HG03103 (cell line): ENCODE data around the gene NYAP1.

ENCODE experiments used
- ATAC-seq: cut with Tn5 transposase; IDR thresholded peaks from one replicate; pipeline ENCODE4 v1.9.1; 2021; ENCODE audit warnings: low read depth; ENCODE audit not compliant: unreplicated experiment

The NYAP1 gene

GRCh38 chr7:100456562-100456961, 27.2 kb upstream of the NYAP1 start:
- no peak for ATAC-seq

DNA sequence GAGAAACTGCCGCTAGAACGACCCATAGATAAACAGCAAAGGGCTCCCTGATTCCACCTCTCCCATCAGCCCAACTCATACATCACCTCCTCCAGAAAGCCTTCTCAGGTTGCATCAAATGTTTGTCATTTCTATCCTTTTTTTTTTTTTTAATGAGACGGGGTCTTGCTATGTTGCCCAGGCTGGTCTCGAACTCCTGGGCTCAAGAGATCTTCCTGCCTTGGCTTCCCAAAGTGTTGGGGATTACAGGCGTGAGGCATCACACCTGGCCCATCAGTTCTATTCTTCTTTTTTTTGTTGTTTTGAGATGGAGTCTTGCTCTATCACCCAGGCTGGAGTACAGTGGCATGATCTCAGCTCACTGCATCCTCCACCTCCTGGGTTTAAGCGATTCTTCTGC, 26.7 kb upstream of the NYAP1 start:
- ATAC-seq, result no peak

DNA sequence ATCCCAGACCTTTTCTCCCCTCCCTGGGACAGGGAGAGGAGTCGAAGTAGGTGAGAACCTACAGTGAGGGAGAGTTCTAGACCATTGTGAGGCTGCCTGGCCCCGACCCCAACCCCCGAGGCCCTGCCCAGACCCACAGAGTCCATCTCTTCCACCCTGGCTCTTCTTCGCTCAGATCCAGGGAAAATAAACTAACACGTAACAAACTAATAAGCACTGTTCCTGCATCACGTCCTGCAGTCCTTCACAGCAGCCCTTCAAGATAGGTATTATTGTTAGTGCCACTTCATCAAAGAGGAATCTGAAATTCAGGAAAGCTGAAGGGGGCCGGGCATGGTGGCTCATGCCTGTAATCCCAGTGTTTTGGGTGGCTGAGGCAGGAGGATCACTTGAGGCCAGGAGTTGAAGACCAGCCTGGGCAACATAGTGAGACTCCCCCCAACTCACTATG, 19.5 kb upstream of the NYAP1 start, which contains the start of gene SPACDR:
SPACDR (minus strand) TSS at position 51 of the 451 bp plus-strand sequence. CDS start 235 bp downstream, outside the sequence.
- ATAC-seq, result no peak

DNA sequence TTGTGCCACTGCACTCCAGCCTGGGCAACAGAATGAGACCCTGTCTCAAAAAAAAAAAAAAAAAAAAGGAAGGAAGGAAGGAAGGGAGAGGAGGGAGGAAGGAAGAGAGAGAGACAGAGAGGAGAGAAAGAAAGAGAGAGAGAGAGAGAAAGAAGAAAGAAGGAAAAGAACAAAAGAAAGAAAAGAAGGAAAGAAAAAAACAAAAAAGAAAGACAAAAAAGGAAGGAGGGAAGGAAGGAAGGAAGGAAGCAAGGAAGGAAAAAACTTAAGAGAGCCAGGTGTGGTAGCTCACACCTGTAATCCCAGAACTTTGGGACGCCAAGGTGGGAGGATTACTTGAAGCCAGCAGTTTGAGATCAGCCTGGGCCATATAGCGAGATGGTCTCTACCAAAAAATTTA, 18.9 kb upstream of the NYAP1 start:
- no peak for ATAC-seq

- ATAC-seq, result no peak
Measured at GRCh38 chr7:100465299-100465698, 18.4 kb upstream of the NYAP1 start.

- ATAC-seq, result no peak
Measured at GRCh38 chr7:100465702-100466311, 17.9 kb upstream of the NYAP1 start.

DNA sequence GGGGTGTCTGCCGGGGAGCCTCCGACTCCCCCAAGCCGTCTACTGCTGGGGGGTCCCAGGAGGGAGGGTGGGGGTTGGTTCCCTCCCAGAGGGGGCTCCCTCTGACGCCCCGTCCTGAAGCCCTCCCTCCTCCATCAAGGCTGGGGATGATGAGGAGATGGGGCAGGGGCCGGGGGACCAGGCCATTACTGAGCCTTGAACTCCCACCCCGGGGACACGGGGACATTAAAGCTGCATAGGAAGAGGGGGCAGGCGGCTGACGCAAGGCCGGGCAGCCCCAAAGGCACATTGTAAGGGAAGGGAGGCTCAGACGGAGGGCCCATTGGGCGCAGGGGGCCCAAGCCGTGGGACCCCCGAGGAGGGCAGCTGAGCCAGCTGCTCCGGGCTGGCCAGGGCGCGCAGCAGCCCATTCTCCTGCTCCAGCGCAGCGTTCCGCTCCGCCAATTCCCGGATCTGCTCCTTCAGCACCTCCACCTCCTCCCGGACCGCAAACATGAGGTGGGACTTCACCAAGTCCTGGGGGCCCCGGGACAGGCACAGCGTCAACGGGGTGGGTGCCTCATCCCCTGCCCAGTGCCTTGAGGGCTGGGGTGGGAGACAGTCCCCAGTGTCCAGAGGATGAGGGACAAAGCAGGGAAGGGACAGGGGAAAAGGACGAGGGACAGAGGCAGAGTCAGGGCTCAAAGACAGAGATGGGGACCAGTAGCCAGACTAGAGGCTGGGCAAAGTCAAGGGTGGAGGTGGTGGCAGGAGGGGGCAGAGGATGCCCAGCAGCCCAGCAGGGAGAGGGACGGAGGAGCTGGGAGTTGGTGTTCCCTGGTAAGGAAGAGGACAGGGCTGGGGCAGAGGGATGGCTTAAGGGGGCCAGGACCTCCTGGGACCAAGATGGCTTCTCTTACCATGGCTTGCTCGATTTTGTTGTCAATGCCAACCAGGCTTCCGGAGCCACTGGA, 16.8 kb upstream of the NYAP1 start:
- ATAC-seq, result no peak

DNA sequence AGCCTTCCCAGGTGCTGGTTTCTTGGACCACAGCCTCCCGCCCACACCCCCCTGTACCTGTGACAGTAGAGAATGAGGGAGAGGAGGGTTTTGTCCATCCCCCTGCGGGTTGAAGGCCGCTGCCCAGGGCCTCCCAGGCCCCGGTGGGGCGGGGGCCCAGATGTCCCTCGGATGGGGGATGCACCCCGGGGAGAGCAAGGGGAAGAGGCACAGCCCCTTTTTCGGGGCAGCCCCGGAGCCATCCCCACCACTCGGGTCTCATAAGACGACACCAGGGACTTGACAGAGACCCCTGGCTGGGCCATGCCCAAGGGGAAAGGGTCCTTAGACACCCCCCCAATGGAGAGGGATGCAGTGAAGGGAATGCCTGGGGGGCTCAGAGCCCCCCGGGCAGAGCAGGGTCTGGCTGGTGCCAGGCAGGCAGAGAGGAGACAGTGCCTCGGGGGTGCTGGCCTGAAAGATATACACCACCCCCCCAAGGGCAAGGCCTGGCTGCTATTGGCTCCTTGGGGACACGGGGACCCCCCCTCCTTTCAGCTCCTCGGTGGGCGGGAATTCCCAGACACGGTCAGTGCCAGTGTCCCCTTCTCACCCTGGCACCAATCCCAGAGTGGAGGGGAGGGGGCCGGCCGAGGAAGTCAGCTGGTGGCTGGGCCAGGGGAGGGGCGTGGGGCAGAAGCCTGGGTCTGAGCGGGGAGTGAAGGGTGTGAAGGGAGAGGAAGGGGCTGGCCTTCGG, 15.9 kb upstream of the NYAP1 start:
- no peak for ATAC-seq

DNA sequence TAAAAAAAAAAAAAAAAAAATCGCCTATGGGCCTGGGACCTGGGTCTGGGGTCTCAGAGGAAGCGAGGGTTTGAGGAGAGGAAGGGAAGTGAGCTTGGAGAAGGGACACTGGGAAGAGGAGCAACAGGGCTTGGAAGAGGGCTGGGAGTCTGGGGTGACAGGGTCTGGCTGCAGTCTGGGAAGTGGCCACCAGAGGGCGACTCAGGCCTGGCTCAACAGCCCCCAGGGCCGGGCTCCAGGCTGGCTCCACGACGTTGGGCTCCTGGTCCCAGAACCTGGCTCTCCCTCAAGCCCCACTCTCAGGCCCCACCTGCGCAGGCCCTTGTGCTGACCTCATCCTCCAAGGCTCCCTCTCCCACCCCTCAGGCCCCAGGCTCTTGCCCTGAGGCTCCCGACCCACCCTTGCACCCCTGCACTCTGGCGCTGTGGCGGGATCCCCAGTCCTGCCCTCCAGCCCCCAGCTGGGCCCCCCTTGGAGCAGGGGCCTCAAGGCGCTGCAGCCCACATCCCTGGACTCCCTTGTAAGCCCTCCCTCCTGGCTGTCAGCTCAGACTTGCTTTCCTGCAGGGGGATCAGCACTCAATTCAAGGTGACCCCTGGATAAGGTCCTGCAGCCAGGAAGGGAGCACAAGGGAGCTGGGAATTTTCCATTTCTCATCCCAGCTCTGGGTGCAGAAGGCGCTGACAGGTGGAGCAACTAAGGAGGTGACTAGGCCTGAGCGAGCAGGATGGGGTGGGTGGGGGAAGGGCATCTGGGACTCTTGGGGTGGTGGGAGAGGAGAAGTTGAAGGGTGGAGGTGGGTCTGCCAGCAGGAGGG, 14.3 kb upstream of the NYAP1 start:
- ATAC-seq, result no peak

DNA sequence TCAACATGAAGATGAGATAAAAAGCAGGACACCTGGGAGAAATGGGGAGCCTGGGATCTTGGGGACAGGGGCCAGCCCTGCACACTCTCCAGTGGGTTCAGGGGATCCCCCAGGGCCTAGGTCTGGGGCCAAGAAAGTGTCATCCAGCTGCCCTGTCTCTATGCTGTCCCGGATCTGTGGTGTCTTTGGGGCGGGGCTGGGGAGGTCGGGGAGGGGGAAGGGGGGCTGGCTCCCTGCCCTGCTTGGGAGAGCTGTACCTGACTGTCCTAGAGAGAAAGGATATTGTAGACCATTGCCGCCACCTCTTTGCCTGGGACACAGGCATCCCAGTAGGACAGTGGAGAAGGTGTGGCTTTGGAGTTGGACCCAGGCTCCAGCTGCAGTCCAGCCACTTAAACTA, 12.7 kb upstream of the NYAP1 start:
- no peak for ATAC-seq

DNA sequence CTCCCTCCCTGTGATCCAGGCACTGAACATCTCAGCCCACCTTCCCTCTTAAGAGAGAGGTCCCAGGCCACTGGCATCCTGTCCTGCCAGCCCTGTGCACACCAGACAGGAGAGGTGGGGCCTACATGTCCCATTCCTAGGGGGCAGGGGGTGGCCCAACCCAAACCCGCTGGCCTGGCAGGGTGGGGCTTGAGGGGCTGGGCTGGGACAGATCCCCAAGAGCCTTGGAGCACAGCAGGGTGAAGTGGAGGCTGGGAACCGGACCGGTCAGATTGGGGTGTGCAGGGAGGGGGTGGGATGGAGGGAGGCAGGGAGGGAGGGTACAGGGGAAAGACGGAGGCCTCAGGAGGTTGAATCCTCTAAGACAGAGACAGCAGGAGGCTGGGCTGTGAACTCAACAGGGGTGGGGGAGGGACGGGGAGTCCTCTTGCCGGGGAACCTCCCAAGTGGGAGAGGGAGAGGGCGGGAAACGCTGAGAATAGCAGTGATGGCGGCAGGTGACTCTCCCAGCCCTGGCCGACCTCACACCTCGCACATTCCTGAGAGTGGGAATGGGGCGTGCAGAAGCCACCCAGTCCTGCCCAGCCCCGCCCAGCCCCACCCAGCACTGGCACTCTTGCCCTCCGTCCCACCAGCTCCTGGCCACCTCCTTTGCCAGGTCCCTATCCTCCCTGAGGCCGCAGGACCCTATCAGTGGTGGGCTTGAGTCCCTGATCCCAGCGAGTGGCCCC, 11.4 kb upstream of the NYAP1 start:
- no peak for ATAC-seq

DNA sequence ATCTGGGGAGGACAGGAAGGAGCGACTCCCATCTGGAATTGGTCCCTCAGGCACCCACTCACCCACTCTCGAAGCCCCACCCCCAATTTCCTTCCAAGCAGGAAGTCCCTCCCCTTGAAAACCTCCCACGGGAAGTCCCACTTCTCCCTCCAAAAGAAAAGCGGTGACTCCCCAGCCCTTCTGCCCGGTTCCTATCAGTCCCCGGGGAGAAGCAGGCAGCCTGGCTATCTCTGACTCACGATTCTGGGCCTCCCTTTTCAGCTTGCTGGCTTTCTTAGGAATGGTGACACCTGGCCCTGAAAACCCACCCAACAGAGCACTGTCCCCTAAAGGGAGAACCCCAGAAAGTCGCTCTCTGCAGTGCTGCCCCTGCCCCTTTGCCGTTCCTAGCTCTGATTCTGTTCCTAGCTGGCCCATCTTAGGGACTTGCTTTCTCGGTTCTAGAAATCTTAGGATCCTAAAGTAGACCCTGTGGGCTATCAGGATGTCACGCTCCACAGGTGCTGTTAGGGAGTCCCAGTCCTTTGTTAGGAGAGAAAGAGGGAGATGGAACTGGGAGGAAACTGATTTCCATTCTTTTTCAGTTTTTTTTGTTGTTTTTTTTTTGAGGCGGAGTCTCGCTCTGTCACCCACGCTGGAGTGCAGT, 10.8 kb upstream of the NYAP1 start:
- no peak for ATAC-seq

DNA sequence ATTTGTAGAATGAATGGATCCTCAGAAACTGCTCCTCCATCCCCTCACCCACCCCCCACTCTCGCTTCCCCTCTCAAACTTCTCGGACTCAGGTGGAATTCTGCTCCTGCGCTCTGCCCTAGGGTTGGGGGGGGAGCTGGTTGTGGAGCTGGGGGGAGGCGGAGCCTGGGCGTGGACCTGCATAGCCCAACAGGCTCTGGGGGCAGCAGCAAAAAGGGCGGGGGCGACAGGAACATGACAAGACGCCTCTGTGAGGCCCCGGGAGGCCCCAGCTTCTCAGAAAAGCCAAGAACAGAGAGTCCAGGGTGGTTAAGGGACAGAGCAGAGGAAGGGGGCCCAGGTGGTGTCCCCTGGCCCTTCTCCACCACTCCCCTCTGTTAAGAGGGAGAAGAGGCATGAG, 8.2 kb upstream of the NYAP1 start:
- ATAC-seq, result no peak

- no peak for ATAC-seq
Measured at GRCh38 chr7:100476101-100476780, 7.5 kb upstream of the NYAP1 start.

DNA sequence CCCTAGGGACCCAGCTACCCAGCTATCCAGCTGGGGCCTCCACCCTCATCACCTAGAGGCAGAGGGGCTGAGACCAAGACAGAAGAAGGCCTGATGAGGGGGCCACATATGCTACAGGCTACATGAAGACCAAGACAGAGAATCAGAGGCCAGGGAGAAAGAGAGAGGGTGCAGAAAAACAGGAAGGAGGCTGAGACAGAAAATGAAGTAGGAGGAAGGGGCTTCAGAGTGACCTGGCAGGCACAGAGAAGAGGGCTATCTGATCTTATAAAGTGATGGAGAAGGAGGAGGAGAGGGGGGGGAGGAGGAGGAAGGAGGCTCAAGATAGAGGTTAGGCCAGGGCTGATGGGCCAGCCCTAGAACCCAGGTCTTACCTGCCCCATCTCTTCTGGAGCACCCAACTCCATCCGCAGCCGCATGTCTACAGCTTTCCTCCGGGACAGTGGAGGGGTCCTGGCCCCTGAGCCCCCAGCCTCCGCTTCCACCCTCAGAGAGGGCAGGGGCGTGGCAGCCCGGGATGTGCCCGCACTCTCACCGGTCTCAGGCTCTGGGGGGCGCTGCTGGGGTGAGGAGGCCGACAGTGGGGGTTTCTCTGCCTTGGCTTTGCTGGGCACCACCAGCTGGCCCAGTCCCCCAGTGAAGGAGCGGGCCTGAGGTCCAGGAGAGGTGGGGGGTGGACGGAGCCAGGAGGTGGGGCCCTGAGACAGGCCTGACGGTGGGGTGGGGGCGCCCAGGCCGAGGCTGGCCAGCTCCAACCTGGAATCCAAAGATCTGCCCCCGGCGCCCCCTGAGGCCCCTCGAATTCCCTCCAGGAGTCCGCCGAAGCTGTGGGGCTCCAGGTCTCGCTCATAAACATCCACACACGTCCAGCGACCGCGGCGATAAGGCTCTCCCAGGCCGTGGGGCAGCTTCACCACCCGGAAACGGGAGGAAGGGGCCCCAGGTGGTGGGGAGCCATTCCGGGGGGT, 6.5 kb upstream of the NYAP1 start:
- no peak for ATAC-seq

- no peak for ATAC-seq
Measured at GRCh38 chr7:100477871-100478267, 5.9 kb upstream of the NYAP1 start.

DNA sequence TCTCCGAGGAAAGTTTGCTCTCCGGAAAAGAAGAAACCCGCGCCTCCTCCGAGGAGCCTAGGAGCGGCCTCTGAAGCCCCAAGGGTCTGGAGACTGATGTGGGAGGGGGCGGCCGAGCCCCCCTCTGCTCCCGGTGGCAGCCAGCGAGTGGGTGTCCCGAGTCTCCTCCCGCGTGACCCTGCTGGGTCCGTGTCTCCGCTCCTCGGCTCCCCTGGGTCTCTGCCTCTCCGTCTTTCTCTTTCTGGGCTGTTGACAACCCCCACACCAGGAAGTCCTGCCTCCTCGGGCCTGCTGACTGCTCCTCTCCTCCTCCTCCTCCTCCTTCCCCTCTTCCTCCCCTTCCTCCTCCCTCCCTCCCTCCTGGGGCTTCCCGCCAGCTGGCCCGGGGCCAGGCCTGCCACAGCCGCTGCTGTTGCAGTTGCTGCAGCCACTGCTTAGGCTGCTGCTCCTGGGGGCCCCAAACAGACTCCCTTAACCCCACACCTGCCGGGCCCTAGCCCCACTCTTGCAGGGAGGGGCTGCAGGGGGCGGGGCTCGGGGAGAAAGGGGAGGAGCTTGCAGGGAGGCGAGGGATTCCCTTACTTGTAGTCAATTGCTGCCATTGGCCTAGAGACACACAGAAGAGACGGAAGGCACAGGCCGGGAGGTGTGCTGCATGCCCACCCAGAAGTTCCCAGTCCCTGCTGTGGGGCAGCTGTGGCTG, 4.6 kb upstream of the NYAP1 start, which contains the start of gene TSC22D4:
TSC22D4 (minus strand) TSS at position 257 of the 703 bp plus-strand sequence. CDS start 1,176 bp downstream, outside the sequence.
- ATAC-seq, result peak; percentile 51
